HuH-7.5 (cell line): Measurements from ENCODE around the gene SLC22A5.

Experiments
- DNase-seq: peaks from one replicate; pipeline ENCODE4 v3.0.0; 2011; ENCODE audit warnings: low spot score

SLC22A5 gene

GRCh38 chr5:132368186-132368585, 1.3 kb upstream of the SLC22A5 start:
- DNase-seq = no peak

- DNase-seq = no peak
Measured at GRCh38 chr5:132369007-132369473, 470 bp upstream of the SLC22A5 start.

GRCh38 chr5:132370181-132370970, 866 bp downstream of the SLC22A5 start:
- DNase-seq = no peak

GRCh38 chr5:132370971-132371602, 1.6 kb downstream of the SLC22A5 start:
- no peak for DNase-seq

GRCh38 chr5:132371603-132371994, 2.1 kb downstream of the SLC22A5 start:
- no peak for DNase-seq

- no peak for DNase-seq
Measured at GRCh38 chr5:132372127-132372526, 2.6 kb downstream of the SLC22A5 start.

- DNase-seq = no peak
Measured at GRCh38 chr5:132372542-132372941, 3.0 kb downstream of the SLC22A5 start.

- DNase-seq = no peak
Measured at GRCh38 chr5:132375957-132376356, 6.4 kb downstream of the SLC22A5 start.

GRCh38 chr5:132376694-132377641, 7.5 kb downstream of the SLC22A5 start:
- DNase-seq = no peak

- DNase-seq = no peak
Measured at GRCh38 chr5:132377738-132378137, 8.2 kb downstream of the SLC22A5 start.

- DNase-seq = no peak
Measured at GRCh38 chr5:132378580-132378979, 9.1 kb downstream of the SLC22A5 start.

- no peak for DNase-seq
Measured at GRCh38 chr5:132380047-132380446, 10.5 kb downstream of the SLC22A5 start.

- DNase-seq = no peak
Measured at GRCh38 chr5:132380741-132381140, 11.2 kb downstream of the SLC22A5 start.

GRCh38 chr5:132381614-132382013, 12.1 kb downstream of the SLC22A5 start:
- no peak for DNase-seq

- no peak for DNase-seq
Measured at GRCh38 chr5:132383261-132383660, 13.8 kb downstream of the SLC22A5 start.

GRCh38 chr5:132383984-132384383, 14.5 kb downstream of the SLC22A5 start:
- no peak for DNase-seq

- DNase-seq = no peak
Measured at GRCh38 chr5:132384506-132385050, 15.1 kb downstream of the SLC22A5 start.

- peak; percentile 45 for DNase-seq
Measured at GRCh38 chr5:132385326-132386105, 16.0 kb downstream of the SLC22A5 start.

- DNase-seq = peak; percentile 30
Measured at GRCh38 chr5:132386644-132387286, 17.3 kb downstream of the SLC22A5 start.

GRCh38 chr5:132387640-132388117, 18.2 kb downstream of the SLC22A5 start:
- DNase-seq = no peak
